ENCODE measurements around the gene MYBPHL.

The MYBPHL gene

DNA sequence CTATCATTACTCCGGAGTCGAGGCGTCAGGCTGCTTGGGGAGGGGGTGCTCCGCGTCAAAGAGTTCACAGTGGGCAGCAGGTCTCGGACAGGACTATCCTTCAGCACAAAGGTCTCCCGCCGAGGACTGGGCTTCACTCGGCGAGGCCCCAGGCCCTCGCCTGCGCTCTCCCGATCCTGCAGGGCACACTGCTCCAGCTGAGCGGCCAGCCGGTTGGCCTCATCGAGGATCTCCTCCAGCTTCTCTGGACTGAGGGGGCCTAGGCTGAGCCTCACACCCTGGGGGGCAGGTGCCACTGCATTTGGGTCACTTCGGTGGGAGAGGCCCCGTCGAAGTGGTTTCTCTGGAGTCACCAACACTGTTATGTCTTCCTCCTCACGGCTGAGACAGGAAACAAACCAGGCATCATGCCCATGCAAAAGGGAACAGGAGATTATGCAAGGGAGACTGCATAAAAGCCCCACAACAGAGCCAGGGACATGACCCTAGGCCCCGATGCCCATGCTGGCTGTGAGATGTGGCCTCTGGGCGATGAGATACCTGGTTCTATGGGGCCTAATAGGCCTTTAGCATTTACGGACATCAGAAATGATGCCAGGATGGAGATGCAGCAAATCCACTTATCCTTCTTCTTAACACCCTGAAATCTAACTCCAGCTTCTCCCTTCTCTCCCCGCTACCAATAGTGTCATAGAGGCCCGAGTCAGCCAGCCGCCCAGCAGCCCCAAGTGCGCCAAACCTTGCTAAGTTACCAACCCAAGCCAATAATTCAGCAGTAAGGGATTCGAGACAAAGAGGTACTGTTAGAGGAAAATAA, 24.9 kb downstream of the MYBPHL start:
- intact Hi-C loops (cut with micrococcal nuclease): no loop called here
- no peaks in the 10 kb centered on the region for H3K27me3 Mint-ChIP-seq
- H3K9me3 Mint-ChIP-seq: no peaks in the 10 kb centered on the region
- H3K36me3 Mint-ChIP-seq (ENCODE audit: low read depth): peaks cover 8% of the 10 kb centered on the region
- peaks cover 48% of the 10 kb centered on the region for H3K4me1 Mint-ChIP-seq (ENCODE audit: low read depth)
- H3K4me3 Mint-ChIP-seq: peak overlapping the region; percentile 32
- peak overlapping the region; percentile 82 for H3K27ac Mint-ChIP-seq

DNA sequence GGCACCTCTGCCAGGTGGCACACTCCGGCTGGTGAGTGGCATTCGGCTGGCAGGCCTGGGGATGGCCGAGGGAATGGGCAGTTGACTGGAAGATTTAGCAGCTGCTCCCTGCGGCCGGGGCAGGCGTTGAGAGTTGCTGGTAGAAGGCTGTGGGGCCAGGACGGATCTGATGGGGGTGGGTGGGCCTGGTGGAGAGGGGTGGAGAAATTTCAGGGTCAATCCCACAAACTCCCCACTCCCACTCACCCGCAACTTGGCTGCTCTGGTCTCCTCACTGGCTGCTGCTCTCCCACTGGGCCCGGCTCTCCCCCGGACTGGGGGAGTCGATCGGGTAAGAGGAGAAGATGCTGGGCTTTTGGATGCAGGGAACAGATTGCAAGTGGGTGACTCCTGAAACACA, 25.9 kb downstream of the MYBPHL start:
- Mint-ChIP-seq H3K4me3 (no peak overlapping the region), H3K27ac (peak overlapping the region; percentile 30), H3K4me1 (ENCODE audit: low read depth) (peaks cover 52% of the 10 kb centered on the region), H3K36me3 (ENCODE audit: low read depth) (peaks cover 8% of the 10 kb centered on the region), H3K27me3 (no peaks in the 10 kb centered on the region), H3K9me3 (no peaks in the 10 kb centered on the region)
- intact Hi-C loops (cut with micrococcal nuclease): no loop called here

DNA sequence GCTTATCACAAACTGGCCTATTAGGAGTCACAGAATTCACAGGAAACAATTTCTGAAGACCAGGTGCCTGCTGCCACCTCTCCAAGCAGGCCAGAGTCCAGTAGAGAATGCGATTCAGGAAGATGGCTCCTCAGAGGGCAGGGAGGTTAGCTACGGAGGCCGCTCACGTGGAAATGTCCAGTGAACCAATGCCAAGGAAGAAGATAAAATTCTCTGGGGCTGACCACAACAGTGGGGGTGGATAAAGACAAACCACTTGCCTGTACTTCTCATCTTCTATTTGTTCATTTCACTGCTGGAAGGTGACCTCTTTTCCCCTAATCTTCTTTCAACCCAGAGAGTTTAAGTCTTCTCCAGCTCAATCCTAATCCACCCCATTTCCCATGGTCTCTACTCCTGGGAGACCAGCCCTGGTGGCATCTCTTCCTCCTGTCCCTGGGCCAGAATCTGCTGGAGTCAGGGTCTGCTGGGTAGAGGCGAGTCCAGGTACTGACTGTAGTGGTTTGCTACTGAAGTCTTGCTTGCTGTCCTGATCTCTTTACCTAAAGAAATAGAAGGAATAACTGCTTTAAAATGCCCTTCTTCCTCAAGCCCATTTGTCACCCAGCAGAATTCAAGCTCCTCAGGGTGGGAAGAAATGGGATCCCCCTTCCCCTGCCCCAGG, 27.1 kb downstream of the MYBPHL start:
- H3K4me1 Mint-ChIP-seq (ENCODE audit: low read depth): peaks cover 63% of the 10 kb centered on the region
- H3K27ac Mint-ChIP-seq: peak overlapping the region; percentile 15
- peaks cover 8% of the 10 kb centered on the region for H3K36me3 Mint-ChIP-seq (ENCODE audit: low read depth)
- no peak overlapping the region for H3K4me3 Mint-ChIP-seq
- H3K9me3 Mint-ChIP-seq: no peaks in the 10 kb centered on the region
- intact Hi-C loops (cut with micrococcal nuclease): no loop called here
- no peaks in the 10 kb centered on the region for H3K27me3 Mint-ChIP-seq

DNA sequence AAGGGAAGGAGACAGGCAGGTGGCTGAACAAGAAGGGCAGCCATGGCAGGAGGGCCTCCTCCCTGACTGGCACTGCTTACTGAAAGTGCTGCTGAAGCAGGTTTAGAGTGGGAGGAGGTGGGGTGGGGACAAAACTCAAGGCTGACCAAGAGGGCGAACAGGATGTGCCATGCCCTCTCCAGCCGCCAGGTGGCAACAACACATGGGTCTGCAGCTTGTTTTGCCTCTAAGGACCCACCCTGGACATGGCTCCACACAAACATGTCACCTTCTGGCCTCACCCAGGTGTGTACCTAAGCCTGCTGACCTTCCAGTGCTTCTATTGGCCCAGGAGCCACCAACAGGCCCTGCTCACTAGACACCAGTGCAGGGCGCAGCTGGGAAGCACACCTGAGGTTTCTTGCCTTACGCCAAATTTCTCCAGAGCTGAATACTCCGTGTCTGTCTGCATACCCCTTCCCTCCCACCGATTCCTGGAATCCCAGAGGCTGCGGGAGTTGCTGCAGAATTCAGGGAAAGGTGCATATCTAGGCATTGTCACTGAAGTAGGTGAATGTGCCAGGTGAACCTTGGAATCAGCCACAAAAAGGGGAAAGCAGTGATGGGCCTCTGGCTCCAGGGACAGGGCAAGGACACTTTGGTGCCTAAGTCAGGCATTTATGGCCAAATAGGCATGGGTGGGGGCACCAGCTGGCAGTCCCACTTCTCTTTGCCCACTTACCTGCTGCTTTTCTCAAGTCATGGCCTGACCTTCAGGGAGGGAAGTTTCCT, 29.2 kb downstream of the MYBPHL start:
- intact Hi-C loops (cut with micrococcal nuclease): loop anchor here (1.0 kb wide), 1 partner anchor 122 kb away; no protein-coding TSS in a partner anchor
- H3K4me1 Mint-ChIP-seq (ENCODE audit: low read depth): peaks cover 69% of the 10 kb centered on the region
- H3K27ac Mint-ChIP-seq: no peak overlapping the region
- no peaks in the 10 kb centered on the region for H3K9me3 Mint-ChIP-seq
- peaks cover 4% of the 10 kb centered on the region for H3K27me3 Mint-ChIP-seq
- H3K36me3 Mint-ChIP-seq (ENCODE audit: low read depth): peaks cover under 1% of the 10 kb centered on the region
- H3K4me3 Mint-ChIP-seq: no peak overlapping the region

DNA sequence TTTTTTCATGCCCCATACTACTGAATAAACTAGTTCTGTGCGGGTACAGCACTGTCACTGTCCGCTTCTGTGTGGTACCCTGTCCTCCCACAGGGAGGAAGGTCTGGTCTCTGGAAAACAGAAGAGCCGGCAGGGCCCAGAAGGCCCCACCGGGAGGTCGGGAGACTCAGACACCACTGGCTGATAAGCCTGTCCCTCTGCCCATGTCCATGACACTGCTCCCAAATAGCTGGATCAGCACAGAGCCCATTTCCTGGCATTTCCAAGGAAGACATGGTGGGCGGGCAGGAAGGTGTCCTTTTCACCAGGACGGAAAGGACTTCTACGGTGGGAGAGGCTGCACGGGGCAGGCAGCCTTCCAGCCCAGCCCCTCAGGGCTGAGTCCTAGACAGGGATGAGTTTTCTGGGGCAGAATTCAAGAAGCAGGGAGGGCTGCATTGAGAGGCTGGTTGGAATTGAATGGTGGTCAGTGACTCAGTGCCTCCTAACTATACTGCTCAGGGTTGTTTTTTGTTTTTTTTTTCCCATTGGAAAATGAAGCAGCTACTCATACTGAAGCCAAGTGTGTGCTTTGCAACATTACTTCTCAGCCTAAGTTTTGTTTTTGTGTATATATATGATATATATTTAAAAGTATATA, 31.0 kb downstream of the MYBPHL start:
- Mint-ChIP-seq H3K9me3 (no peaks in the 10 kb centered on the region), H3K27ac (peak overlapping the region; percentile 65), H3K4me3 (no peak overlapping the region), H3K36me3 (ENCODE audit: low read depth) (no peaks in the 10 kb centered on the region), H3K27me3 (peaks cover 4% of the 10 kb centered on the region), H3K4me1 (ENCODE audit: low read depth) (peaks cover 51% of the 10 kb centered on the region)
- intact Hi-C loops (cut with micrococcal nuclease): no loop called here

DNA sequence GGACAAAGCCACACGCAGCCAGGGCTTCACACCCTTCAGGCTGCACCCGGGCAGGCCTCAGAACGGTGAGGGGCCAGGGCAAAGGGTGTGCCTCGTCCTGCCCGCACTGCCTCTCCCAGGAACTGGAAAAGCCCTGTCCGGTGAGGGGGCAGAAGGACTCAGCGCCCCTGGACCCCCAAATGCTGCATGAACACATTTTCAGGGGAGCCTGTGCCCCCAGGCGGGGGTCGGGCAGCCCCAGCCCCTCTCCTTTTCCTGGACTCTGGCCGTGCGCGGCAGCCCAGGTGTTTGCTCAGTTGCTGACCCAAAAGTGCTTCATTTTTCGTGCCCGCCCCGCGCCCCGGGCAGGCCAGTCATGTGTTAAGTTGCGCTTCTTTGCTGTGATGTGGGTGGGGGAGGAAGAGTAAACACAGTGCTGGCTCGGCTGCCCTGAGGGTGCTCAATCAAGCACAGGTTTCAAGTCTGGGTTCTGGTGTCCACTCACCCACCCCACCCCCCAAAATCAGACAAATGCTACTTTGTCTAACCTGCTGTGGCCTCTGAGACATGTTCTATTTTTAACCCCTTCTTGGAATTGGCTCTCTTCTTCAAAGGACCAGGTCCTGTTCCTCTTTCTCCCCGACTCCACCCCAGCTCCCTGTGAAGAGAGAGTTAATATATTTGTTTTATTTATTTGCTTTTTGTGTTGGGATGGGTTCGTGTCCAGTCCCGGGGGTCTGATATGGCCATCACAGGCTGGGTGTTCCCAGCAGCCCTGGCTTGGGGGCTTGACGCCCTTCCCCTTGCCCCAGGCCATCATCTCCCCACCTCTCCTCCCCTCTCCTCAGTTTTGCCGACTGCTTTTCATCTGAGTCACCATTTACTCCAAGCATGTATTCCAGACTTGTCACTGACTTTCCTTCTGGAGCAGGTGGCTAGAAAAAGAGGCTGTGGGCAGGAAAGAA, 32.0 kb downstream of the MYBPHL start:
- peaks cover 4% of the 10 kb centered on the region for H3K27me3 Mint-ChIP-seq
- intact Hi-C loops (cut with micrococcal nuclease): no loop called here

DNA sequence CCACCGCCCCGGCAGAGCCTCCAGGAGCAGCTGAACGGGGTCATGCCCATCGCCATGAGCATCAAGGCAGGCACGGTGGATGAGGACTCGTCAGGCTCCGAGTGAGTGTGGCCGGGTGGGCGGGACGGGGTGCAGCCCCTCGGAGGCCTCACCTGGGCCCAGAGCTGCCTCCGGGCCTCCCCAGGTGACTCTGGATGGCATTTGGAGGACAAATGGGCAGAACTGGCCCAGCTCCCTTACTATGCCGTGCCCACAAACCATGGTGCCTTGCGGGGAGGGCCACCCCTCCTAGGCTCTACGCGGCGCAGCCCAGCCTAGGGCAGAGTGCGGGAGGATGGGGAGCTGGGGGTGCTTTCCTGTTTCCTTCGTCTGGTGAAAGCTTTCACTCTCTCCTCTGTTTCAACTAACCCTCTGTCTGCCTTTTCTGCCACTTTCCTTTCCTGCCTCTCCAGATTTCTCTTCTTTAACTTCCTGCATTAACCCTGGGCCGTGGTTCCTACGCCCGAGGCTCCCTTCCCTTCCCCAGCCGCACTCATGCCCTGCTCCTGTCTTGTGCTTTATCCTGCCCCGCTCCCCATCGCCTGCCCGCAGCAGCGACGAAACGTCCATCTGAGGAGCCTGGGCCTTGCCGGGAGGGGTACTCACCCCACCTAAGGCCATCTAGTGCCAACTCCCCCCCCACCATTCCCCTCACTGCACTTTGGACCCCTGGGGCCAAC, 33.1 kb downstream of the MYBPHL start:
- intact Hi-C loops (cut with micrococcal nuclease): no loop called here
- Mint-ChIP-seq H3K4me3 (no peak overlapping the region), H3K9me3 (no peaks in the 10 kb centered on the region), H3K4me1 (ENCODE audit: low read depth) (peaks cover 35% of the 10 kb centered on the region), H3K27ac (peak overlapping the region; percentile 26), H3K27me3 (peaks cover 4% of the 10 kb centered on the region), H3K36me3 (ENCODE audit: low read depth) (no peaks in the 10 kb centered on the region)

More for the DNA sequence above, 32.0 kb downstream of the MYBPHL start:
- peak overlapping the region; percentile 65 for H3K27ac Mint-ChIP-seq
- no peak overlapping the region for H3K4me3 Mint-ChIP-seq
- H3K36me3 Mint-ChIP-seq (ENCODE audit: low read depth): no peaks in the 10 kb centered on the region
- H3K9me3 Mint-ChIP-seq: no peaks in the 10 kb centered on the region
- H3K4me1 Mint-ChIP-seq (ENCODE audit: low read depth): peaks cover 40% of the 10 kb centered on the region

DNA sequence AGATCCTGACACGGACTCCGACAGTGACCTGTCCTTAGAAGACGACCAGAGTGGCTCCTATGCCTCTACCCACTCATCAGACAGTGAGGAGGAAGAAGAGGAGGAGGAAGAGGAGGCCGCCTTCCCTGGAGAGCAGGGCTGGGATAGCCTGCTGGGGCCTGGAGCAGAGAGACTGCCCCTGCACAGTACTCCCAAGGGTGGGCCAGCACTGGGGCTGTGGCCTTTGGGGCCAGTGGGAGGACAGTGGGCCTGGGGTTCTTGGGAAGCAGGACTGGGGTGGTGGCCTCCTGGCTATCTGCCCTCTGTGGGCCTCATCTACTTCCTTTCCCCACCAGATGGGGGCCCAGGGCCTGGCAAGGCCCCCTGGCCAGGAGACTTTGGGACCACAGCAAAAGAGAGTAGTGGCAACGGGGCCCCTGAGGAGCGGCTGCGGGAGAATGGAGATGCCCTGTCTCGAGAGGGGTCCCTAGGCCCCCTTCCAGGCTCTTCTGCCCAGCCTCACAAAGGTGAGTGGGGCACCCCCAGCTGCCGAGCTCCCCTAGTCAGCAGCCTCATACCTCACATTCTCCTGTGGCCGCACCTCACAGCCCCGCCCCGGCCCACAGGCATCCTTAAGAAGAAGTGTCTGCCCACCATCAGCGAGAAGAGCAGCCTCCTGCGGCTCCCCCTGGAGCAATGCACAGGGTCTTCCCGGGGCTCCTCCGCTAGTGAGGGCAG, 33.8 kb downstream of the MYBPHL start:
- intact Hi-C loops (cut with micrococcal nuclease): no loop called here
- Mint-ChIP-seq H3K9me3 (no peaks in the 10 kb centered on the region), H3K4me1 (ENCODE audit: low read depth) (peaks cover 35% of the 10 kb centered on the region), H3K27me3 (peaks cover 4% of the 10 kb centered on the region), H3K4me3 (no peak overlapping the region), H3K27ac (peak overlapping the region; percentile 28), H3K36me3 (ENCODE audit: low read depth) (no peaks in the 10 kb centered on the region)

DNA sequence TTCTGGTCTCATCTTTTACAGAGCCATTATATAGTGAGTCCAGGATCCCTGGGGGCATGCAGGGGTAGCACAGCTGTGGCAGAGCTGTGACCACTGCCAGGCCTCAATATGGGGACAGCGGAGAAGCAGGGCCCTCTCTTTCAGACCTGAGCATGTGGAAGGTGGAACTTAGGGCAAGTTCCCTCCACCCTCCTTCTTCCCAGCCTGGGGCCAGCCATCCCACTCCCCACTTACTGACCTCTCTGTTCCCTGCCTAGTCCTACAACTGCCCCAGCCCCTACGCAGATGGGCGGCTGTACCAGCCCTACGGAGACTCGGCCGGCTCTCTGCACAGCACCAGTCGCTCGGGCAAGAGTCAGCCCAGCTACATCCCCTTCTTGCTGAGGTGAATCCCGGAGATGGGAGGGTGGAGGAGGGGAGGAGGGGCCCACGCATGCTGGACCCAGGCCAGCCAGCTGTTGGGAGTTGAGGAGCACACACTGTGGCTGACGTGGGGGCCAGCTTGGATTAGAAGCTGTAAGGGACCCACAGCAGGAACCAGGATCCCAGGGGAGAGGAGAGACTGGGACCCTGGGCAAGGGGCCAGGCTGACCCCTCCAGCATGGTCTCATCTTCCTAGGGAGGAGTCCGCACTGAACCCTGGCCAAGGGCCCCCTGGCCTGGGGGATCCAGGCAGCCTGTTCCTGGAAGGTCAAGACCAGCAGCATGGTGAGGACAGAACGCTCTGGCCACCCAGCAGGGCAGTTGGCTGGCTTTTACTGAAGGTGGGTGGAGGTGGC, 34.6 kb downstream of the MYBPHL start:
- intact Hi-C loops (cut with micrococcal nuclease): no loop called here
- Mint-ChIP-seq H3K4me1 (ENCODE audit: low read depth) (peaks cover 30% of the 10 kb centered on the region), H3K27ac (peak overlapping the region; percentile 28), H3K9me3 (no peaks in the 10 kb centered on the region), H3K27me3 (peaks cover 4% of the 10 kb centered on the region), H3K36me3 (ENCODE audit: low read depth) (no peaks in the 10 kb centered on the region), H3K4me3 (no peak overlapping the region)

DNA sequence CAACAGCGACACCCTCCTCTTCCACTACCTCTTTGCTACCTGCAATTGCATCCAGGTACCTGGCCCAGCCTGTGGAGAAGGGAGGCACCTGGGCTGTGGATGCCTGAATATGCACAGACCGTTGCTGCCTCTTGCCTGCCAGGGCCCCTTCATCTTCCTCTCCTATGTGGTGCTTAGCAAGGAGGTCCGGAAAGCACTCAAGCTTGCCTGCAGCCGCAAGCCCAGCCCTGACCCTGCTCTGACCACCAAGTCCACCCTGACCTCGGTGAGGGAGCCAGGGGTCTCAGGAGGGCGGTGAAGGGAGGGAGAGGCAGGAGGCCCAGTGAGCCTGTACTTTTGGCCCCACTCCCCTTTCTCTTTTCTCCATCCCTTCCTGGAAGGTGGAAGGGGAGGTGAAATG, 35.4 kb downstream of the MYBPHL start:
- peaks cover 23% of the 10 kb centered on the region for H3K4me1 Mint-ChIP-seq (ENCODE audit: low read depth)
- intact Hi-C loops (cut with micrococcal nuclease): no loop called here
- no peak overlapping the region for H3K27ac Mint-ChIP-seq
- H3K9me3 Mint-ChIP-seq: no peaks in the 10 kb centered on the region
- peaks cover 4% of the 10 kb centered on the region for H3K27me3 Mint-ChIP-seq
- no peak overlapping the region for H3K4me3 Mint-ChIP-seq
- no peaks in the 10 kb centered on the region for H3K36me3 Mint-ChIP-seq (ENCODE audit: low read depth)

DNA sequence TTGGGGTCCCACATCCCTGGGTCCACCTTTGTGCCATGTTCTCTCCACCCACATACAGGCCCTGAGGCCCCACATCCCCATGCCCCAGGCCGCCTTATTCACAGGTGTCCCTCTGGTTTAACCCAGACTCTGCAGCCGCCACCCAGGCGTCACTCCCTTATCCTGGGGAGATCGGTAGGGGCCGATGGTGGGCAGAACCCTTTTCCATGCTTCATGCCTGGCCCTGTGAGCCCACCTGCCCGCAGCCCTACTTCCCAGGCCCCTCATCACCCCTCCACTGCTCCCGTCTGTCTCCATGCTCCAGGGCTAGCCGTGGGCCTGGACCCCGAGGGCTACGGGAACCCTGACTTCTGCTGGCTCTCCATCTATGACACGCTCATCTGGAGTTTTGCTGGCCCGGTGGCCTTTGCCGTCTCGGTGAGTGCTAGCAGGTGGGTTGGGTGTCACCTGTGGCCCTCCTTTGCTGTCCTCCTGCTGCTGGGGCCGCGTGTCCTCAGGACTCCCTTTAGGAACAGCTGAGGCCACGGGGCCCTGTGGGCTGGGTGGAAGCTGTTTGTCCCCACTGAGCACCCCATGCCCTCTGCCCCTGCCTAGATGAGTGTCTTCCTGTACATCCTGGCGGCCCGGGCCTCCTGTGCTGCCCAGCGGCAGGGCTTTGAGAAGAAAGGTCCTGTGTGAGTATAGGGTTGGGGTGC, 36.0 kb downstream of the MYBPHL start:
- no peaks in the 10 kb centered on the region for H3K36me3 Mint-ChIP-seq (ENCODE audit: low read depth)
- no peak overlapping the region for H3K27ac Mint-ChIP-seq
- H3K9me3 Mint-ChIP-seq: no peaks in the 10 kb centered on the region
- intact Hi-C loops (cut with micrococcal nuclease): no loop called here
- H3K4me1 Mint-ChIP-seq (ENCODE audit: low read depth): peaks cover 22% of the 10 kb centered on the region
- H3K4me3 Mint-ChIP-seq: no peak overlapping the region
- peaks cover 4% of the 10 kb centered on the region for H3K27me3 Mint-ChIP-seq
